Endometrial microvascular endothelial cells (primary cell): ENCODE results near the gene NSMCE4A. TPM values are rescaled to one million over a fixed set of nuclear protein-coding genes. Genes with fewer than 3 reads are reported as not detected.
"Not testable (repeated sequence)": the region's sequence is repeated elsewhere in the genome, so short reads cannot be mapped to it uniquely, and the experiment has no call there.

Experiments used
- in situ Hi-C: cut with HindIII; loops from 2 replicates; pipeline ENCODE4 v1.10.0; 2017; ENCODE audit warnings: low sequenced_read_pairs, low pct_unique_long_range_greater_than_20kb; ENCODE audit errors: inconsistent ontology term
- total RNA-seq: library from RNA; depleted of rRNA; stranded (reverse); fragments of >200 nt; gene quantifications from one replicate; pipeline ENCODE4 v1.2.3, GENCODE V29; 2015; ENCODE audit errors: inconsistent ontology term

Gene NSMCE4A
- total RNA-seq, 1 donor from 2014 or later, result 84.0 TPM

- in situ Hi-C loops, result not testable (repeated sequence)
These were observed 16.7 kb upstream of the NSMCE4A start for GRCh38 chr10:121991727-121992126.

DNA sequence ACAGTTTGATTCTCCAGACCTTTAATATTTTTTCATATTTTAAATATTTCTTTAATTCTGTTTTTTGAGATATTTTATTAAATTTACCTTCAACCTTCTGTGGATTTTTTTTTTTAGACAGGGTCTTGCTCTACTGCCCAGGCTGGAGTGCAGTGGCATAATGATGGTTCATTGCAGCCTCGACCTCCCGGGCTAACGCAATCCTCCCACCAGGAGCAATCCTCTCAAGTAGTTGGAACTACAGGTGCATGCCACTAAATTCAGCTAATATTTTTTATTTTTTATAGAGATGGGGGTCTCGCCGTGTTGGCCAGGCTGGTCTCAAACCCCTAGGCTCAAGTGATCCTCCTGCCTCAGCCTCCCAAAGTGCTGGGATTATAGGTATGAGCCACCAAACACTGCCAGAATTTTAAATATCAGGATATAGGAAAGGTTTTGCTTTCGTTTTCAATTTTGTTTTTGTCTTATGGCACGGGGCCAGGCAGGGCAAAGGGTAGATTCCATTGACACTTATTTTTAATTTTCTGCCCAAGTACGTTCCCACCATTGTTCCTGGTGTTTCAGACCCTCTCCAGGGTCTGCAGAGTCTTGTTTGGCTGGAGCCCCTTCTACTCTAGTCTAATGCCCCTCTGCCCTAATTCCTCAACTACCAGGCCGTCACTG, 15.1 kb upstream of the NSMCE4A start:
- in situ Hi-C loops, result no loop called here

GRCh38 chr10:121988361-121989324, 13.6 kb upstream of the NSMCE4A start, which contains the start of gene TACC2:
Gene TACC2, plus strand, starts transcription at chr10:121989163. Its CDS starts 32,819 bp downstream, at chr10:122021982.
- in situ Hi-C loops, result no loop called here

- in situ Hi-C loops, result no loop called here
These were observed 9.4 kb upstream of the NSMCE4A start for GRCh38 chr10:121984463-121984862.

- in situ Hi-C loops, result no loop called here
These were observed 8.8 kb upstream of the NSMCE4A start for GRCh38 chr10:121983852-121984251.

GRCh38 chr10:121981346-121981745, 6.3 kb upstream of the NSMCE4A start:
- in situ Hi-C loops, result no loop called here

- in situ Hi-C loops, result no loop called here
These were observed 3.5 kb upstream of the NSMCE4A start for GRCh38 chr10:121978511-121978910.

- in situ Hi-C loops, result no loop called here
These were observed 1.6 kb upstream of the NSMCE4A start for GRCh38 chr10:121976607-121977006.

DNA sequence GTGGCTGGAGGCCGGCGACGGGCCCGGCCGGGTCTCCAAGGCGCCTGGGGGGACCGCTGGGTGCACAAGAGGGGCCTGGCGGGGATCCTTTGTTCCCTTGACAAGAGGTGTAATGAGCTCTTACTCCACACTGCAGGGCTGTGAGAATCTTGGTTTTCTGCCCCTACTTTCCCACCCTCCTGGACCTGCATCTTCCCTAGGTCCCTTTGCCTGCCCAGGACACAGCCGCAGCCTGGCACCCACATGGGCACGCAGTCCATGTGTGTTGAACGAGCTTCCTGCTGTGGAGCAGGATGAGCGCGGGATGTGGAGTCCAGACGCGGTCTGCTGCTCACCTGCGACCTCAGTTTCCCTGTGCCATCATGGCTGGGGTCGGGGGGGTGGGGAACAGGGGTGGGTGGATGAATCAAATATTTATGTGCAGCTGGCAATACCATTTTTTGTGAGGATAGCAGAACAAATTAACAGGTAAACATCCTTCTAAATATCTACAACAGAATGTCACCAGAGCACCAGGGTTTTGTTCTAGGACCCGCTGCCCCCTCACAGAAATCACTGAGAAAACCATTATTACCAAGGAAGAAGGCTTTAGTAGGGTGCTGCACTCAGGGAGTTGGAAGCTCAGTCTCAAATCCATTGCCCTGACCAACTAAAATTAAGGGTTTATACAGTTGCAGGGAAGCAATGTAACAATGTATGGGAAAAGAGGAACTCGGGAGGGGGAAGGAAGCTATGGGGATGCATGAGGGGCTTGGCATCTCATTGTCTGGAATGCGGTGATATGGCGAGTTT, 474 bp upstream of the NSMCE4A start:
- in situ Hi-C loops, result no loop called here

- in situ Hi-C loops, result no loop called here
These were observed 940 bp downstream of the NSMCE4A start for GRCh38 chr10:121974019-121974534.

GRCh38 chr10:121969086-121969485, 5.9 kb downstream of the NSMCE4A start:
- in situ Hi-C loops, result not testable (repeated sequence)

DNA sequence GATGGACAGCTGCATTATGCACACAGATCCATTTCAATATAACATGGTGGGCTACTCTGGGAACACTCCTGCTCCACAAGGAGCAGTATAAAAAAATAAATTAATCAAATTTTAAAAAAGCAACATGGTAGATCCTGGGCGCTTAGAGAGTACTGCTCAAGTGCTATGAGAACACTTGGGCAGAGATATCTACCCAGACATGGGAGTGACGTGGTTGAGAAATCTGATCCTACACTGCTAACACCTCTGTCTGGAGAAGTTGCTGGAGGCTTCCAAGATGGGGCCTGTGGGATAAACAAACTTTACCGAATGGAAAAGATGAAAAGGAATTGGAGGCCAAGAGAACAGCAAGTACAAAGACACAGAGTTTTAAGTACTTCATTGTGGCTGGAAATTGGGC, 9.0 kb downstream of the NSMCE4A start:
- in situ Hi-C loops, result no loop called here

GRCh38 chr10:121961456-121961855, 13.6 kb downstream of the NSMCE4A start:
- in situ Hi-C loops, result no loop called here

DNA sequence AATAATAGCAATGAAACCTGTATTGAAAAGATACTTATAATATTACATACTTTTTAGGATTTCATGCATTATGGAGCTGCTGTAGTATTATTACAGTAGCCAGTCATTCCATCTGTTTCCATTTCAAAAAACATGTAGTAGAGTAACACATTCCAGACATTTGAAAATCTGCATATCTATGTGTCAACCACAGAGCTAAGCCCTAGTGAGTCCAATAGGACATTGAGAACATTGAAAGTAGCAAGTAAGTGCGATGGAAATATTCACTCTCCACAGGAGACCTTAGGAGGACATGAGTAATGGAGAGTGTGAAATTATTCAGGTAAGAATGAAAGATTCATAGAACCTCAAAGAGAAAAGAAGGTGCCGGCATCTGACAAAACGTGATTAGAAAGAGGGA, 15.3 kb downstream of the NSMCE4A start:
- in situ Hi-C loops, result no loop called here

DNA sequence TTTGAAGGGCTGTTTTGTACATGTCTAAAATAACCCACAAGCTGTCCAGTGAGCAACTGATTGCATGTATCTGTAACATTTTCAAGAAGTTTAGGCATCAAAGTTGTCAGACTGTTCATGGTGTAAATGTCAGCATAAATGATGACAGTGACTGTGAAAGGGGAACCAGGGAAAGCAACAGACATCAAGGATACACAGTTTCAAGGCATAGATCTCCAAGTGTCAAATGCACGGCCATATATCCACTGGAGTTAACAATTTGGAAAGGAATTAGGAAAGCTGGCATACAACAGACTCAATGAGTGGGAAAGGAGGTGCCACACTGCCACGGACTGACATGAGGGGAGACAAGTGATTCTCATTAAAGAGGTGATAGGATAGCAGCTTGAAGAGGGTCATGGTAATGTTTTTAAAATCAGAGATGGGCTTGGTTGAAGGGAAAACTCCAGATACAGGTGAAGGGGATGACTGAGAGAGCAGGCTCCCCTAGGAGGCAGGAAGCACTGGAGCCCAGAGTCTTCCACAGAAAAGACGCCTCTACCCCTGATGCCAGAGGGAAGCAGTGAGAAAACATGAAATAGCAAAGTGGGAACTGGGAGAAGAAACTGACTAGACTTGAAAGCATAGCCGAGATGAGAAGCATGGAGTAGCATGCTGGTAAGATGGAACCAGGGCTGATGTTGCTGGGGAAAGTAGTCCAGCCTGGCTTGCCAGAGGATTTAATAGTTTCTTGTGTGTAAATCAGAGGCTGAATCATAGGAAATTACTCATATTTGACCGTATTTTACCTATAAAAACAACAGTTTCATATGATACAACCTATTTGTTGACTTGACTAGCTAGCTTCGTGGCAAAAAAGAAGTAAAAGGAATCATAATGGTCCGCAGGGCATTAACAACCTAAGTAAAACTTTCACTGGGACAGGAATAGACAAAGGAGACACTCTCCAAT, 18.6 kb downstream of the NSMCE4A start:
- in situ Hi-C loops, result no loop called here

GRCh38 chr10:121952226-121952625, 22.8 kb downstream of the NSMCE4A start:
- in situ Hi-C loops, result no loop called here

DNA sequence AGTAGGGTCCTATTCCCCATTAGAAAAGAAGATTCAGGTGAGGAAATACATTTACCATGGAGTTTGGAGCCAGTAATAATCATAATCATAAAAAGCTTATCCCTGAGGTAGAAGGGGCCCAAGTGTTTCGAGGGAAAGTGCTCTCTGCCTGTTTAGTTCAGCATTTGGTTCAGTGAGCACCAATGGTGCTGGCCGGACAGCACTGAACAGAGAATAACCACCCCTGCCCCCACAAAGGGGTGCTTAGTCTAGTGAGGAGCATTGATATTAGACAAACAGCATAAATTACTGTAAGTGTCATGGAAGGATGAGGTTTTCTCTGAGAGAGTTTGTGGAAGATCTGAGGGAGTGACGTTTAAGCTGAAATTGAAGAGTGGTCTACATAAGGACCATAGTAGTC, 25.6 kb downstream of the NSMCE4A start:
- in situ Hi-C loops, result no loop called here

GRCh38 chr10:121949049-121949448, 26.0 kb downstream of the NSMCE4A start:
- in situ Hi-C loops, result no loop called here
